Measurements from ENCODE around the gene TCF12. TPM values are rescaled to one million over a fixed set of nuclear protein-coding genes. Genes with fewer than 3 reads are reported as not detected.

The TCF12 gene
- total RNA-seq, 1 donor from 2014 or later, result 194 TPM

DNA sequence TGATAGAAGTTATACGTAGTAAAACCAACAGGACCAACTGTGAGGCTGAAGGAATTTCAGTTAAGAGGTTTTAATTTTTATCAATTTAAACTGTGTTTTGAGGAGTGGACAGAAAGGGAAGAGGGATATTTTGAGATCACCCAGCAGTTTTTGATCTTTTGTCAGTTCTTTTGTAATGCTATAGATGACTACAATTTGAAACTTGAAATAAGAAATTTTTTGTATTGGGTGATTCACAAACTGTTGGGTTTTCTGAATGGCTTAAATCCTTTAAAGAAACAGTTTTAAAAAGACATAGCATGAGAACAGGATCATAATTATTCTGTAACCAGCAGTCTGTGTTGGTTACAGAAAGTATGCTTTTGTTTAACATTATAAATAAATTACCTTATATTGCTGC is 67.4 kb downstream of the TCF12 start:
- no peak overlapping the region for H3K27ac Mint-ChIP-seq
- no peaks in the 10 kb centered on the region for H3K27me3 Mint-ChIP-seq (ENCODE audit: low read depth)
- H3K9me3 Mint-ChIP-seq, result no peaks in the 10 kb centered on the region
- H3K4me1 Mint-ChIP-seq, result peaks cover 23% of the 10 kb centered on the region
- no peaks in the 10 kb centered on the region for H3K36me3 Mint-ChIP-seq
- no peak overlapping the region for H3K4me3 Mint-ChIP-seq
- DNase-seq (ENCODE audit: low spot score in 2 of 2, unreplicated experiment in 2 of 2), result no peak
- TF ChIP-seq, protein P1, sequence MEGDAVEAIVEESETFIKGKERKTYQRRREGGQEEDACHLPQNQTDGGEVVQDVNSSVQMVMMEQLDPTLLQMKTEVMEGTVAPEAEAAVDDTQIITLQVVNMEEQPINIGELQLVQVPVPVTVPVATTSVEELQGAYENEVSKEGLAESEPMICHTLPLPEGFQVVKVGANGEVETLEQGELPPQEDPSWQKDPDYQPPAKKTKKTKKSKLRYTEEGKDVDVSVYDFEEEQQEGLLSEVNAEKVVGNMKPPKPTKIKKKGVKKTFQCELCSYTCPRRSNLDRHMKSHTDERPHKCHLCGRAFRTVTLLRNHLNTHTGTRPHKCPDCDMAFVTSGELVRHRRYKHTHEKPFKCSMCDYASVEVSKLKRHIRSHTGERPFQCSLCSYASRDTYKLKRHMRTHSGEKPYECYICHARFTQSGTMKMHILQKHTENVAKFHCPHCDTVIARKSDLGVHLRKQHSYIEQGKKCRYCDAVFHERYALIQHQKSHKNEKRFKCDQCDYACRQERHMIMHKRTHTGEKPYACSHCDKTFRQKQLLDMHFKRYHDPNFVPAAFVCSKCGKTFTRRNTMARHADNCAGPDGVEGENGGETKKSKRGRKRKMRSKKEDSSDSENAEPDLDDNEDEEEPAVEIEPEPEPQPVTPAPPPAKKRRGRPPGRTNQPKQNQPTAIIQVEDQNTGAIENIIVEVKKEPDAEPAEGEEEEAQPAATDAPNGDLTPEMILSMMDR (IDR thresholded peaks at IDR 0.05; ENCODE audit: unreplicated experiment), result no peak

DNA sequence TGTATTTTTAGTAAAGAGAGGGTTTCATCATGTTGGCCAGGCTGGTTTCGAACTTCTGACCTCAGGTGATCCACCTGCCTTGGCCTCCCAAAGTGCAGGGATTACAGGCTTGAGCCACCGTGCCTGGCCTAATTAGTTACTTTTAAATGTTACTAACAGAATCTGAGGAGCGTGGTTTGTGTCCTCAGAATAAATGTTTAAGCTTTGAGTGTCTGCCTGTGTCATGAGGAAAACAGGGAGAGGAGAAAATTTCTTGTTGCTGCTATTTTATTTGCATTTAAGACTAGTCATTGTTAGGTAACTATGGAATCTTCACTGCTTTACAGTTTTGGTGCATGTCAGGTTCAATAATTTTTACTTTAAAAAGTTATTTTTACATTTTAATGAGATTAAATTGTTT is 68.8 kb downstream of the TCF12 start:
- Mint-ChIP-seq H3K4me1 (peaks cover 16% of the 10 kb centered on the region), H3K4me3 (no peak overlapping the region), H3K9me3 (no peaks in the 10 kb centered on the region), H3K27ac (no peak overlapping the region), H3K36me3 (no peaks in the 10 kb centered on the region), H3K27me3 (ENCODE audit: low read depth) (no peaks in the 10 kb centered on the region)
- TF ChIP-seq, protein P1 (IDR thresholded peaks at IDR 0.05; ENCODE audit: unreplicated experiment), result no peak
- no peak for DNase-seq (ENCODE audit: low spot score in 2 of 2, unreplicated experiment in 2 of 2)

GRCh38 chr15:56988219-56988618 is 69.8 kb downstream of the TCF12 start:
- DNase-seq (ENCODE audit: low spot score in 2 of 2, unreplicated experiment in 2 of 2), result no peak
- H3K27me3 Mint-ChIP-seq (ENCODE audit: low read depth), result no peaks in the 10 kb centered on the region
- peaks cover 7% of the 10 kb centered on the region for H3K36me3 Mint-ChIP-seq
- H3K9me3 Mint-ChIP-seq, result peaks cover 6% of the 10 kb centered on the region
- peaks cover 16% of the 10 kb centered on the region for H3K4me1 Mint-ChIP-seq
- no peak overlapping the region for H3K4me3 Mint-ChIP-seq
- TF ChIP-seq, protein P1 (IDR thresholded peaks at IDR 0.05; ENCODE audit: unreplicated experiment), result no peak
- H3K27ac Mint-ChIP-seq, result no peak overlapping the region

- H3K4me1 Mint-ChIP-seq, result peaks cover 14% of the 10 kb centered on the region
- H3K36me3 Mint-ChIP-seq, result peaks cover 19% of the 10 kb centered on the region
- TF ChIP-seq, protein P1 (IDR thresholded peaks at IDR 0.05; ENCODE audit: unreplicated experiment), result no peak
- H3K27me3 Mint-ChIP-seq (ENCODE audit: low read depth), result no peaks in the 10 kb centered on the region
- peaks cover 18% of the 10 kb centered on the region for H3K9me3 Mint-ChIP-seq
- H3K27ac Mint-ChIP-seq, result peak overlapping the region; percentile 3
- DNase-seq (ENCODE audit: low spot score in 2 of 2, unreplicated experiment in 2 of 2), result no peak
- no peak overlapping the region for H3K4me3 Mint-ChIP-seq
These were observed 71.0 kb downstream of the TCF12 start for GRCh38 chr15:56989411-56989924.

GRCh38 chr15:56991017-56991416 is 72.6 kb downstream of the TCF12 start:
- H3K9me3 Mint-ChIP-seq, result peaks cover 26% of the 10 kb centered on the region
- peaks cover 30% of the 10 kb centered on the region for H3K36me3 Mint-ChIP-seq
- H3K27ac Mint-ChIP-seq, result no peak overlapping the region
- H3K4me3 Mint-ChIP-seq, result no peak overlapping the region
- TF ChIP-seq, protein P1 (IDR thresholded peaks at IDR 0.05; ENCODE audit: unreplicated experiment), result no peak
- peaks cover 11% of the 10 kb centered on the region for H3K4me1 Mint-ChIP-seq
- H3K27me3 Mint-ChIP-seq (ENCODE audit: low read depth), result no peaks in the 10 kb centered on the region
- DNase-seq (ENCODE audit: low spot score in 2 of 2, unreplicated experiment in 2 of 2), result no peak

DNA sequence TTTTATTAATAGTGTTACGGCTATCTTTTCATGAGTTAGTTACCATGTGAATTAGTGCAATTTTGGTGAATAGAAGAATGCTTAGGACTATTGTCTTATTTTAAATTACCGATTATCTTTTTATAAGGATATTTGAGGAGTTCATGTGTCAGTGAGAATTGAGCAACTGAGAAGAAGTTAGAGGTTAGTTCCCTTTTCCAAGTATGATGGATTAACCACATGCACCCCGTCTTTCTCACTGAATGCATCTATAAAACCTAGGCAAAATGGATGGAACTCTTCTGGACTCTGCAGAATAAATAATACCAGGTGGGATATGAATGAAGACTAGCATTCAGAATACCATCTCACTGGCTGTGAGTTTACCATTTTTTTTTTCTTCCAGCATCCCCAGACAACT is 74.3 kb downstream of the TCF12 start:
- peaks cover 40% of the 10 kb centered on the region for H3K9me3 Mint-ChIP-seq
- H3K4me3 Mint-ChIP-seq, result no peak overlapping the region
- H3K27me3 Mint-ChIP-seq (ENCODE audit: low read depth), result no peaks in the 10 kb centered on the region
- no peak overlapping the region for H3K27ac Mint-ChIP-seq
- peaks cover 11% of the 10 kb centered on the region for H3K4me1 Mint-ChIP-seq
- TF ChIP-seq, protein P1 (IDR thresholded peaks at IDR 0.05; ENCODE audit: unreplicated experiment), result no peak
- no peak for DNase-seq (ENCODE audit: low spot score in 2 of 2, unreplicated experiment in 2 of 2)
- peaks cover 40% of the 10 kb centered on the region for H3K36me3 Mint-ChIP-seq

All from mesothelial cell of epicardium (in vitro differentiated cells).